Measurements from ENCODE around the gene PRPF31. TPM values are rescaled to one million over a fixed set of nuclear protein-coding genes. Genes with fewer than 3 reads are reported as not detected.
"Not testable (repeated sequence)": the region's sequence is repeated elsewhere in the genome, so short reads cannot be mapped to it uniquely, and the experiment has no call there.

PRPF31 gene
- total and polyA plus RNA-seq, 3 donors from 2014 or later, result 56.4 to 66.6 (median 60.1) TPM

- peak; percentile 95 for DNase-seq
- Histone ChIP-seq H3K27me3 (no peaks in the 10 kb centered on the region), H3K27ac (no peak overlapping the region), H3K9me3 (no peaks in the 10 kb centered on the region), H3K4me1 (peaks cover 6% of the 10 kb centered on the region), H3K36me3 (ENCODE audit: low read depth, missing control alignments) (no peaks in the 10 kb centered on the region), H3K4me3 (no peak overlapping the region)
- TF ChIP-seq POLR2A (IDR thresholded peaks at IDR 0.05) (no peak), CTCF (IDR thresholded peaks at IDR 0.05) (peak; percentile 67 to 88 (median 87))
- intact Hi-C loops (cut with DNase I; ENCODE audit: low total_unique reads), result no loop called here
- WGBS, 2 donors, result 16 to 19% methylated on average over 20 to 25 of the region's 25 CpGs
Measured at GRCh38 chr19:54168174-54168917, 52.8 kb downstream of the PRPF31 start.

- Histone ChIP-seq H3K36me3 (ENCODE audit: low read depth, missing control alignments) (no peaks in the 10 kb centered on the region), H3K27ac (no peak overlapping the region), H3K4me3 (no peak overlapping the region), H3K9me3 (no peaks in the 10 kb centered on the region), H3K27me3 (no peaks in the 10 kb centered on the region), H3K4me1 (peaks cover 6% of the 10 kb centered on the region)
- intact Hi-C loops (cut with DNase I; ENCODE audit: low total_unique reads), result no loop called here
- TF ChIP-seq POLR2A (IDR thresholded peaks at IDR 0.05) (no peak), CTCF (IDR thresholded peaks at IDR 0.05) (no peak)
- WGBS, 2 donors, result 77 to 78% methylated on average over 17 to 21 of the region's 21 CpGs
- no peak for DNase-seq
Measured at GRCh38 chr19:54169149-54169740, 53.7 kb downstream of the PRPF31 start.

GRCh38 chr19:54171736-54172431 lies 56.3 kb downstream of the PRPF31 start:
- H3K27me3 ChIP-seq; H3K27ac ChIP-seq; H3K4me3 ChIP-seq; H3K4me1 ChIP-seq; DNase-seq; H3K36me3 ChIP-seq (ENCODE audit: low read depth, missing control alignments); intact Hi-C loops (cut with DNase I; ENCODE audit: low total_unique reads); H3K9me3 ChIP-seq: not testable (repeated sequence)
- 76% methylated on average over 14 to 18 of the region's 23 CpGs for WGBS, 2 donors

- H3K4me3 ChIP-seq, result no peak within 1 kb of the TSS
- intact Hi-C loops (cut with DNase I; ENCODE audit: low total_unique reads), result no loop called here
- H3K27ac ChIP-seq, result no peak within 1 kb of the TSS
- peaks cover 6% of the 10 kb centered on the region for H3K4me1 ChIP-seq
- no peaks in the 10 kb centered on the region for H3K9me3 ChIP-seq
- DNase-seq, result no peak
- H3K36me3 ChIP-seq (ENCODE audit: low read depth, missing control alignments), result no peaks in the 10 kb centered on the region
- H3K27me3 ChIP-seq, result no peaks in the 10 kb centered on the region
- TF ChIP-seq POLR2A (IDR thresholded peaks at IDR 0.05) (no peak), CTCF (IDR thresholded peaks at IDR 0.05) (no peak)
- 29 to 34% methylated on average over 3 to 13 of the region's 13 CpGs for WGBS, 2 donors
Measured at GRCh38 chr19:54172471-54173358, 57.2 kb downstream of the PRPF31 start, which contains the start of gene TMC4. TSS of gene TMC4 (minus strand) at chr19:54173160. CDS start at chr19:54173117, 43 bp downstream.
